ENCODE measurements around the gene MAMDC2. TPM values are rescaled to one million over a fixed set of nuclear protein-coding genes. Genes with fewer than 3 reads are reported as not detected.

Gene MAMDC2
- total RNA-seq (2022; extraction: Qiagen RNA extraction; ENCODE audit: low read depth): 0.19 to 0.32 TPM (median 0.23 TPM) in 5 replicates

GRCh38 chr9:70043689-70044489 lies at the start of gene MAMDC2:
TSS of gene MAMDC2 (plus strand) at chr9:70043848. CDS start at chr9:70044198, 350 bp downstream.

GRCh38 chr9:70258692-70259511 lies 215.3 kb downstream of the MAMDC2 start, which contains the start of gene SMC5:
TSS of gene SMC5 (plus strand) at chr9:70258978. CDS start at chr9:70259079, 101 bp downstream.

Other genes starting within 250 kb of the MAMDC2 start
- gene CFAP95, start 223.0 kb upstream of the MAMDC2 start, total RNA-seq (2022; extraction: Qiagen RNA extraction; ENCODE audit: low read depth): not detected in 5 replicates
- gene SMC5, start 215.1 kb downstream of the MAMDC2 start, total RNA-seq (2022; extraction: Qiagen RNA extraction; ENCODE audit: low read depth): 9.1 to 18.3 TPM (median 16.3 TPM) in 5 replicates

Measured in A549 treated with GW870086 at 1 μM for 4 hours (cell line).